Stimulated activated naive CD4-positive, alpha-beta T cell (primary cell): ENCODE data around the gene EEPD1.
"Not testable (repeated sequence)": the region's sequence is repeated elsewhere in the genome, so short reads cannot be mapped to it uniquely, and the experiment has no call there.

Experiments
- DNase-seq, 6 experiments: peaks; one replicate each; lab custom pipeline; 2025; lab: John Stamatoyannopoulos, UW

EEPD1 gene

DNA sequence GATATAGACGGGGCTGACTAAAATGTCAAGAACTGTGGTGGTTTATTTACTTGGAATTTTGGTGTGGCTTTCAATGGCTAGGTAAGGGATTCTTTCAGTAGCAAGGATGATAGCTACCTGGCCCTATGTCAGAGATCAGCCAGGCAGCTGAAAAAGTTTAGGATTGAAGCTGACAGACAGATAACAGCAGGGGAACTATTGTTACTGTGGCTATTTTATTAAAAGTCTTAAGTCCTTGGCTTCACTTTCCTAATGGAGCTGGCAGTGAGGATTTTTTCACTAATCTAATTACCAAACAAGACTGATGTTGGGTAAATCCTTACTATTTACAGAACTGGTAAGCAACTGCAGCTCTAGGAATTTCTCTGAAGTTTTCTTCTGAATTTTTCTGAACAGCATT, 164.2 kb downstream of the EEPD1 start:
- DNase-seq = no peak

GRCh38 chr7:36318116-36318515, 165.1 kb downstream of the EEPD1 start:
- no peak for DNase-seq

DNA sequence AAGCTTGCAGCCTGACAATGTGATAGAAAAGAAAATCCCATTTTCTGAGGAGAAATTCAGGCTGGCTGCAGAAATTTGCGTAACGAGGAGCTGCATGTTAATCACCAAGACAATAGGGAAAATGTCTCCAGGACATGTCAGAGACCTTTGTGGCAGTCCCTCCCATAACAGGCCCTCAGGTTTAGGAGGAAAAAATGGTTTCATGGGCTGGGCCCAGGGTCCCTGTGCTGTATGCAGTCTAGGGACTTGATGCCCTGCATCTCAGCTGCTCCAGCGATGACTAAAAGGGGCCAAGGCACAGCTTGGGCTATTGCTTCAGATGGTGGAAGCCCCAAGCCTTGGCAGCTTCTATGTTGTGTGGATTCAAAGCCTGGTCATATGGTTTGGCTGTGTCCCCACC, 168.2 kb downstream of the EEPD1 start:
- not testable (repeated sequence) for DNase-seq

DNA sequence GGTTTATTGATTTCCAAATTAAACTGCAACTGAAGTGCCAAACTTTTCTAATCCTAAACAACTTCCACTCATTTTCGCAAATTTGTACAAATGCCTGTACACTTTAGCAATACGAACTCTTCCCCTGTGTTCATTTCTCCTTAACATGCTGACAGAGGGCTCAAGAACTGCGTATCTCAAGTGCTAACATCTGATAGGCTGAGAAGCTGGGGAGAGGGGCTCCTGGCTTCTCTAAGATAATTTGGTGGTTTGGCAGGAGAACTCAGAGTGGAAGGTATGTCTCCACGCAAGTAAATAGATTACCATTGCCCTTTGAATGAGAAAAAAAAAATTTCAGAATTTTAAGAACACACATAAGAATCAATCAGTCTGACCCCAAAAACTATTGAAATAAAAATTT, 183.3 kb downstream of the EEPD1 start:
- DNase-seq = no peak

DNA sequence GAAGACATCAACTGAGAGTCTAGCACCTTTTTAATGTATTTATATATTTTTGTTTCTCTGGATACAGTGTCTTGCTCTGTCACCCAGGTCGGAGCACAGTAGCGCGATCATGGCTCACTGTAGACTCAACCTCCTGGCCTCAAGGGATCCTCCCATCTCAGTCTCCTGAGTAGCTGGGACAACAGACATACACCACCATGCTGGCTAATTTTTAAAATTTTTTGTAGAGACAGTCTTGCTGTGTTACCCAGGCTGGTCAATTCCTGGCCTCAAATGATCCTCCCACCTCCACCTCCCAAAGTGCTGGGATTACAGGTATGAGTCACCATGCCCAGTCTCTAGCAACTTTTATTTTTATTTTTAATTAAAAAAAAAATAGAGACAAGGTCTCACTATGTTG, 185.2 kb downstream of the EEPD1 start:
- DNase-seq = no peak

- DNase-seq = no peak
Observed at GRCh38 chr7:36343548-36343947, 190.5 kb downstream of the EEPD1 start.

DNA sequence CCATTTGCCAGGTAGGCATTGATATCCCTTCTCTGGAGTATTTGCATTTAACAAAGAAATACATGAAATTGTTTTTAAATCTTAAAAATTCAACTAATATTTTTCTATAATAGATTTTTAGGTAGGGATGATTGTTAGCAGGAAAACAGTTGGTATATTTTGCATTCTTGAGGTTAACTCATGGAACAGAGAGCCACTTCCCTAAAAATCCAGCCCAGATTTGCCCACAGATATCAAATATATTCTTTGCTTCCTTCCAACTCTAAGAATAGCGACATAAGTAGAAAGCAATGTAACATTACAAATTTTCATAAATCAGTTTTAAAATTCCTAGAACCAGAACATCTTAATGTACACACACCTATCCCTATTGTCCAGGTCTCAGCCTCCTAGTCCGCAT, 191.6 kb downstream of the EEPD1 start:
- DNase-seq = no peak

DNA sequence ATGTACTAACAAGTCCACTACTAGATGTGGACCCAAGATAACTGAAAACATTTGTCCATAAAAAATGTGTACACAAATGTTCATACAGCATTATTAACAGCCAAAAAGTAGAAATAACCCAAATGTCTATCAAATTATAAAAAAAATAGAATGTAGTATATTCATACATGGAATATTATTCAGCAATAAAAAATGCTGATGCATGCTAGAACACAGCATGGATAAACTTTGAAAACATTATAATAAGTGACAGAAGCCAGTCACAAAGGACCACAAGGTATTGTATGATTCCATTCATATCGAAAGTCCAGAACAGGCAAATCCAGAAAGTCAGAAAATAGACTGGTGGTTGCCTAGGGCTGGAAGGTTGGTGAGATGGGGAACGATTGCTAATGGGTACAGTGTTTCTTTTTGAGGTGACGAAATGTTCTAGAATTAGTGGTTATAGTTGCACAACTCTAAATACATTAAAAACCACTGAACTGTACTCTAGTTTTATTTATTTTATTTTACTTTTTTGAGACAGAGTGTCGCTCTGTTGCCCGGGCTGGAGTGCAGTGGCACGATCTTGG, 193.3 kb downstream of the EEPD1 start:
- DNase-seq = no peak

DNA sequence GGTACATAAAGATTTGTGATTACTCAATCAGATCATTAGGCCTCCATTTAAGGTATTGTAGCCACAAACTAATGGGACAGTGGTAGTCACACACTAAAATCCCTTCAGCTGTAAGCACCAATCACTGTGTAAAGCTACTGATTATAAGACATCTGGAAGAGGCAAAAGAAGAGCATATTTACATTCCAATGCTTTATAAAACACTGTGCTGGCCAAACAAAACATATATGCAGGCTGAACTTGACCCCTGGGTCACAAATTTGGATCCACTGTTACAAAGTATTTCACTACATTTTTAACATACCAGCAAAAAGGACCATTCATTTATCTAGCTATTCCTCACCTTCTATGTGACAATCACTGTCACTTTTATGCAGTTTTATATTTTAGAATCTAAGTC, 195.2 kb downstream of the EEPD1 start:
- DNase-seq = no peak

DNA sequence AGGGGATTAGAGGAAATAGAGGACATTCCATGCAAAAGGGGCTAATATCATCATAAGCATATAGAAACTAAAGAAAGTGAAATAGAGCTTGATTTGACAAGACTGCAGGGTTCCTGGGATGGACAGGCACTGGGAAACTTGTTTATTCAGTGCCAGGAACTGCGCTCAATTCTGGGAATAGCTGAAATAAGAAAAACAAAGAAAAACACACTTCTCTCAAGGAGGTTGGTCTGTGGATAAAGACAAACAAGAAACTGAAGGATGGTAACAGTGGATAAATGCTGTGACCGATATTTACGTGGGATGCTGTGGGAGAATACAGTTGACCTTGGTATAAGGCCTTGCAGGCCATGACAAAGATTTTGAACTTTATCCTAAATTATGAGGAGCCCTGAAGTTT, 195.7 kb downstream of the EEPD1 start:
- DNase-seq = no peak

- DNase-seq = no peak
Observed at GRCh38 chr7:36349626-36350025, 196.6 kb downstream of the EEPD1 start.
